ENCODE measurements around the gene KIAA0930.
A peak's percentile ranks its signal among the peaks of the same experiment; 100 is the strongest.

KIAA0930 gene

GRCh38 chr22:45166932-45167331 lies 73.8 kb downstream of the KIAA0930 start:
- H3K9ac ChIP-seq (ENCODE audit: low read length): no peak overlapping the region
- H3K27ac ChIP-seq (ENCODE audit: low read depth, low read length, poor library complexity, severe bottlenecking): no peak overlapping the region
- no peaks in the 10 kb centered on the region for H3K9me2 ChIP-seq (ENCODE audit: low read depth, low read length)
- H3K4me3 ChIP-seq (ENCODE audit: low read depth, low read length, poor library complexity, severe bottlenecking): no peak overlapping the region
- H2AFZ ChIP-seq (ENCODE audit: low read length): no peak overlapping the region
- H3K4me1 ChIP-seq (ENCODE audit: insufficient read depth, low read length, severe bottlenecking): peaks cover 33% of the 10 kb centered on the region
- no peaks in the 10 kb centered on the region for H3K9me3 ChIP-seq (ENCODE audit: low read length)
- no peaks in the 10 kb centered on the region for H3K27me3 ChIP-seq (ENCODE audit: insufficient read depth, low read length)
- TF ChIP-seq CTCF (IDR thresholded peaks at IDR 0.05; ENCODE audit: low read length) (no peak), EZH2 (IDR thresholded peaks at IDR 0.05; ENCODE audit: borderline replicate concordance, low read length) (no peak)
- peaks cover 61% of the 10 kb centered on the region for H3K36me3 ChIP-seq (ENCODE audit: insufficient read depth, low read length)
- H4K20me1 ChIP-seq (ENCODE audit: insufficient read depth, low read length): no peaks in the 10 kb centered on the region
- no peaks in the 10 kb centered on the region for H3F3A ChIP-seq (ENCODE audit: insufficient read depth, low read length)
- no peak overlapping the region for H3K4me2 ChIP-seq (ENCODE audit: low read length)
- H3K79me2 ChIP-seq (ENCODE audit: insufficient read depth, low read length): peaks cover 57% of the 10 kb centered on the region

- peaks cover 37% of the 10 kb centered on the region for H3K36me3 ChIP-seq (ENCODE audit: insufficient read depth, low read length)
- H3K9me3 ChIP-seq (ENCODE audit: low read length): no peaks in the 10 kb centered on the region
- no peaks in the 10 kb centered on the region for H3K27me3 ChIP-seq (ENCODE audit: insufficient read depth, low read length)
- H3K9me2 ChIP-seq (ENCODE audit: low read depth, low read length): no peaks in the 10 kb centered on the region
- peak overlapping the region; percentile 60 for H3K27ac ChIP-seq (ENCODE audit: low read depth, low read length, poor library complexity, severe bottlenecking)
- peak overlapping the region; percentile 86 for H3K4me3 ChIP-seq (ENCODE audit: low read depth, low read length, poor library complexity, severe bottlenecking)
- peak overlapping the region; percentile 94 for H3K9ac ChIP-seq (ENCODE audit: low read length)
- H3K4me2 ChIP-seq (ENCODE audit: low read length): peak overlapping the region; percentile 94
- H2AFZ ChIP-seq (ENCODE audit: low read length): no peak overlapping the region
- peaks cover 64% of the 10 kb centered on the region for H3K79me2 ChIP-seq (ENCODE audit: insufficient read depth, low read length)
- TF ChIP-seq CTCF (IDR thresholded peaks at IDR 0.05; ENCODE audit: low read length): no peak
- TF ChIP-seq EZH2 (IDR thresholded peaks at IDR 0.05; ENCODE audit: borderline replicate concordance, low read length): no peak
- no peaks in the 10 kb centered on the region for H3F3A ChIP-seq (ENCODE audit: insufficient read depth, low read length)
- H3K4me1 ChIP-seq (ENCODE audit: insufficient read depth, low read length, severe bottlenecking): peaks cover 50% of the 10 kb centered on the region
- no peaks in the 10 kb centered on the region for H4K20me1 ChIP-seq (ENCODE audit: insufficient read depth, low read length)
These were observed 76.2 kb downstream of the KIAA0930 start for GRCh38 chr22:45164270-45165088.

DNA sequence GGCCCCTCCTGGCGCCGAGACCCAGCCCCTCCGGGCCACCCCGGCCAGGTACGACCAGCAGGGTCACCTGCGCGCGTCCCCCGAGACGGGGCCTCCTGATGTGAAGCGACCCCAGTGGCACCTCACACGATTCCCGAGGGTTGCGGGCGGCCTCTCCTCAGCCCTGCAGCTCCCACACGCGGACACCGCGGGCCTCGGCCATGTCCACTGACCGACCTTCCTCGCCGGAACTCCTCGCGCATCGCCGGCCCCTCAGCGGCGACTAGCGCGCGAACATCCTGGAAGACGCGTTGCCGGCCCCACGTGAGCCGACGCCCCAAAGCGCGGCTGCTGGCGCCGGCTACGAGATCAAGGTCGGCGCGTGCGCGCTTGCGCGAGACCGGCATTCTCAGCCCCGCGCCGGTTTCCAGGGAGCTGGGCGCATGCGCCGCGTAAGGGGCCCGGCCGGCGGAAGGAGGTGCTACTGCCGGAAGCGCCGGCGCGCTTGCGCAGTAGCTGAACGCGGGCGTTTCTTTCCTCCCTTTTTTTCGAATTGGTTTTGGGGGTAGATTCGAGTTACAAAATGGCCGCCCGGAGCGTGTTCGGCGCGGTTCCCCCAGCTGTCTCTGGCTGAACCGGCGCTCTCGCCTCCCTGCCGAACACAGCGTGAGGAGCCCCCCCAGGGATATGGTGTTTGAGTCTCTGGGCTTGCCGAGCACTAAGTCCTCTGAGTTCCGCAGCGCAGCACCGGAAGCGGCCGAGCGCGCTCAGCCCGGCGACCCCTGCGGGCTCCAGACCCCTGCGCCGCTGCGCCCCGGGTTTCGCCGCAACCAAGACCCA lies 77.0 kb downstream of the KIAA0930 start, which contains the start of gene NUP50:
TSS of gene NUP50 (plus strand) at position 475 of the 819 bp plus-strand sequence. CDS start 4,253 bp downstream, outside the sequence.
- H3F3A ChIP-seq (ENCODE audit: insufficient read depth, low read length): no peaks in the 10 kb centered on the region
- no peaks in the 10 kb centered on the region for H3K9me3 ChIP-seq (ENCODE audit: low read length)
- H3K79me2 ChIP-seq (ENCODE audit: insufficient read depth, low read length): peaks cover 67% of the 10 kb centered on the region
- peaks cover 51% of the 10 kb centered on the region for H3K4me1 ChIP-seq (ENCODE audit: insufficient read depth, low read length, severe bottlenecking)
- H3K27ac ChIP-seq (ENCODE audit: low read depth, low read length, poor library complexity, severe bottlenecking): peak within 1 kb of the TSS; percentile 60
- peaks cover 28% of the 10 kb centered on the region for H3K36me3 ChIP-seq (ENCODE audit: insufficient read depth, low read length)
- no peak within 1 kb of the TSS for H2AFZ ChIP-seq (ENCODE audit: low read length)
- no peaks in the 10 kb centered on the region for H4K20me1 ChIP-seq (ENCODE audit: insufficient read depth, low read length)
- peak within 1 kb of the TSS; percentile 94 for H3K4me2 ChIP-seq (ENCODE audit: low read length)
- TF ChIP-seq EZH2 (IDR thresholded peaks at IDR 0.05; ENCODE audit: borderline replicate concordance, low read length) (no peak), CTCF (IDR thresholded peaks at IDR 0.05; ENCODE audit: low read length) (no peak)
- no peaks in the 10 kb centered on the region for H3K27me3 ChIP-seq (ENCODE audit: insufficient read depth, low read length)
- no peaks in the 10 kb centered on the region for H3K9me2 ChIP-seq (ENCODE audit: low read depth, low read length)
- peak within 1 kb of the TSS; percentile 86 for H3K4me3 ChIP-seq (ENCODE audit: low read depth, low read length, poor library complexity, severe bottlenecking)
- H3K9ac ChIP-seq (ENCODE audit: low read length): peak within 1 kb of the TSS; percentile 94
